HG03342 (cell line): Measurements from ENCODE around the gene ZNF180.
"Not testable (repeated sequence)": the region's sequence is repeated elsewhere in the genome, so short reads cannot be mapped to it uniquely, and the experiment has no call there.

Source experiments
- ATAC-seq: cut with Tn5 transposase; IDR thresholded peaks from one replicate; pipeline ENCODE4 v1.9.1; 2021; ENCODE audit warnings: mild to moderate bottlenecking, moderate library complexity; ENCODE audit not compliant: unreplicated experiment

Gene ZNF180

DNA sequence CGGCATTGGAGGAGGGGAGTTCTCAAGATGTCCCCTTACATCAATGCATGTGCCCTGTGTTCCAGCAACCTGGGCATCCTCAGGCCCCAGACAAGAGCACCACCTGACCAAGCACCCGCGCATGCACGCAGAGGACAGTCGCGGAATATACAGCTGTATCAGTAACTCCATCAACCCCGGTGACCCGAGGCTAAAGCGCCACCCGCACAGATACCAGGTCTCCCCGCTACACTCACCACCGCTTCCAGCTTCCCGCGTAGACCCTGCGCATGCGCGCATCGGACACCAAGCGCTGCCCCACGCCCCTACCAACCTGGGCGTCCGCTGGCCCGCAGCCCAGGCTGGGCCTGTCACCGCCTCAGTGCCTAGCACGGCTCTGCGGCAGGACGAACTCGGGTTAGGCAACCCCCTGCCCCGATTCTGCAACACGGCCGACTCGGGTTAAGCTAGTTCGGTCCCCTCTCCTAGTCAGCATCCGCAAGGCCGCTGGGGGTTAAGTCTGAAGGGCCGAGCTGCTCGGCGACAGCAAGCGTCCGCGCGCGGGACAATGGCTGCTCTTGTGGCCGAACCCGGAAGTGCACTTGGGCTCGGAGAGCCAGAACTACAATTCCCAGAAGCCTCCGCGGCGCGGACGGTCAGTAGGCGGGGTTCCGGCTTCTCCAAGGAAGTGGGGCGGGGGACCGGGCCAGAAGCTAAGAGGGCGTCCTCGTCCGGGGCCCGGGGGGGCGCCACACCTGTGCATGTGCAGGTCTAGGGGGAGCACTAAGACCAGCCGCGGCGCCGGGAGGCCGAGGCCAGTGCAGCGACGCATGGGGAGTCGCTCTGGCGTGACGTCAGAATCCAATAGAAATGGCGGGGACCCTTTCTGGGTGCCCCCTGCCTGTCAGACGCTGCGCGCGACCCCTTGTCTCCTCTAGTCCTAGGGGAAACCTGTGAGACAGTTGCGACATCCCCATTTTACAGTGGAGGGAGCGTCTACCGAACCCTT lies at the start of gene ZNF180:
Gene ZNF180, minus strand, starts transcription at position 561 of the 988 bp plus-strand sequence. CDS start 3,188 bp downstream, outside the sequence.
- ATAC-seq, result peak; percentile 88

DNA sequence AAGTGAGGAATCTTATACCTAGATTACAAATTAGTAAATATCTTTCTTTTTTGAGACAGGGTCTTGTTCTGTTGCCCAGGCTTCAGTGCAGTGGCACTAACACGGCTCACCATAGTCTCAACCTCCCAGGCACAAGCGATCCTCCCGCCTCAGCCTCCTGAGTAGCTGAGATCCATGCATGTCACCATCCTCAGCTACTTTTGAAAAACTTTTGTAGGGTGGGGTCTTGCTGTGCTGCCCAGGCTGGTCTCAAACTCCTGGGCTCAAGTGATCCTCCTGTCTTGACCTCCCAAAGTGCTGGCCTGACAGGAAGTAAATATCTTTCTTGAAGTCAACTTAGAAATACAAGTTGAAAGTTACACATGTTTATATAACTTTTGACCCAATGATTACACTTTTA lies 49.2 kb upstream of the ZNF180 start:
- ATAC-seq, result no peak

DNA sequence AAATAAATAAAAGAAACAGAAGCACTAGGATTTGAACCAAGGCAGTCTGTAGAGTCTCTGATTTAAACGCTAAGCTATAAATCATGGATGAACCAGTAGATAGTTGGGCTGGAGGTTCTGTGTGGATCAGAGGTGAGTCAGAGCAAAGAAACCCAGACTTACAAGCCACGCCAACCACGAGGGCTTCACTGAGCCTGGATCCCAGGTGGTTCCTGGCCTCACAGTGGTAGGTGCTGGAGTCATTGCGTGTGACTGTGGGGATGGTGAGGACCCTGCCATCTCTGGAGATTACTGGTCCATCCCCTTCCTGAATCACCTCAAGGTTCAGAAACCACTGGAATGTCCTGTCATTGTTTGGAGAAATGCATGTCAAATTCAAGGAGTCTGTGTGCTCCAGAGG lies 48.4 kb upstream of the ZNF180 start:
- no peak for ATAC-seq

DNA sequence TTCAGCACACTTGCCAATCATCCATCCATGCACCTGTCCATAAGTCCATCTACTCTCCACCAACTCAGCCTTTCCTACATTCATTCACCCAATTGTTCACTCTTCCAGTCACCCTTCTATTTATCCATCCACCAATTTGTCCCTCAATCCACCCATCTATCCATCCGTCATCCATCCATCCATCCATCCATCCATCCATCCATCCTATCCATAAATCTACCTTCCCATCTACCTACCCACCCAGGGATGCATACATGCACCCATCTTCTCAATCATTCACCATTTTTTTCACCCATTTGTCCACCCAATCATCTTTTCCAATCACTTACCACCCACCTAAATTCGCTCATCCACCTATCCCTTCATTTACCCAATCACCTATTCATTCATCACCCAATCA lies 43.7 kb upstream of the ZNF180 start:
- no peak for ATAC-seq

DNA sequence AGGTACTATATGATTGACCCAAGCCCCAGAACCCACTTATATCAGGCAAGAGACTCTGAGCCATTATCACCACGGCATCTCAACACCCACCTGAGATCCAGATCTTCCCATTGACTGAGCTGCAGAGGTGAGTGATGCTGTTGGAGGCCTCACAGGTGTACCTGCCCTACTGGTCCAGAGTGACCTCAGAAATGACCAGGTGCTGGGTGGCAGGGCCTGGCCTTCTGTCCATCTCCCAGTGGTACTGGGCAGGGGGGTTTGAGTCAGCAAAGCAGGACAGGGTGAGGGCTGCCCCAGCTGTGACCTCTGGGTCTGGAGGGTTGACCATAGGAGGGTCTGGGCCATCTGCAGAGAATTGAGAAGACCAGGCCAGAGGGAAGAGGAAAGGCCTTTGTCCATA lies 42.3 kb upstream of the ZNF180 start:
- ATAC-seq, result no peak

DNA sequence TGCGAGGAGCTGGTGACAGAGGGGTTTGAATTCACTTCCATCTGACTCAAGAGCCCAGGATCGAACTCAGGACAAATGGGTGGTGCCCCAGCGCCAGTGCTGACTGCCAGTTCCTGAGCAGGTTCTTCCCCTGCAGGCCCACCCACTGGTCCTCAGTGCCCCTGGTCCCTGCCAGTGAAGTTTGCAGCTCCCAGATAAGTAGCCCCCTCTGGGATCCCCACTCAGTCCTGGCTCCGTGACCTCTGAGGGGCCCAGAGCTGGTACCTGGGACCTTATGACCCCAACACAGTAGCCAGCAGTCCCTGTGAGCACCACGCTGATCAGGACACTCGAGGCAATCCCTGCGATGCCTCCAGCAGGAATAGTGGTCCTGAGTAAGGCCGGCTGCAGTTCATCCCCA lies 40.4 kb upstream of the ZNF180 start:
- no peak for ATAC-seq

DNA sequence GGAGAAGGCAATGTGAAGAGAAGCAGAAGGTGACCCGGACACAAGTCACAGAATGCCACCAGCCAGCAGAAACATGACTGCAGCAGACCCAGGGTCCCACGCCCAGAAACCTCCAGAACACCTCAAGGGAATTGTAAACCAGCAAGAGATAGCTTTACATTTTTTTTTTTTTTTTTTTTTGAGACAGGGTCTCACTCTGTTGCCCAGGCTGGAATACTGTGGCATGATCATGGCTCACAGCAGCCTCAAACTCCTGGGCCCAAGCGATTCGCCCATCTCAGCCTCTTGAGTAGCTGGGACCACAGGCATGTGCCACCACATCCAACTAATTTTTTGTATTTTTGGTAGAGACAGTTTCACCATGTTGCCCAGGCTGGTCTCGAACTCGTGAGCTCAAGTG lies 39.7 kb upstream of the ZNF180 start:
- ATAC-seq, result no peak

DNA sequence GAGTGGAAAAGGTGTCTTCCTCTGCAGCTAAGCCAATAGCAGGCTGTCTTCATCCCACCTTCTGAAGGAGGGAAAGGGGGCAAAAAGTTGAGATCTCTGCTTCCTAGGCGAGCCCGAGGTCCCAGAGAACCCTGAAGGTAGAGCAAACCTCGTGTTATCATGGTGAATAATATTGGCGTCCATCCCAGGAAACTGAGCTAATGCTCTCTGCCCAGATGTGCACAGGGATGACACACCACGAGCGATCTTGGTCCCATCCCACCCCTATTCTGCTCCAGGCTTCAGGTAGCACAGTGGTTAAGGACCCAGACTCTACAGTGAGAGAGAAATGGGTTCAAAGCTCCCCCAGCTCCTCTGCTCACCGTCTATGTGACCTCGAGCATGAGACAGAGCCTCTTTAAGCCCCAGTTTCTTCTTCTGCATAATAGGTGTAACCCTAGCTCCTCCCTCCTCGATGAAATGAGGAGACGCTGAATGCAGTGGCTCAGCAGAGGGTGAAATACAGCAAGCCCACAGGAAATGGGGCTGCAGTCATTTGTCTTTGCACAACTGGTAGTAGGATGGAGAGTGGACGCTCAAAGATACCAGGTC lies 39.0 kb upstream of the ZNF180 start:
- ATAC-seq, result no peak

DNA sequence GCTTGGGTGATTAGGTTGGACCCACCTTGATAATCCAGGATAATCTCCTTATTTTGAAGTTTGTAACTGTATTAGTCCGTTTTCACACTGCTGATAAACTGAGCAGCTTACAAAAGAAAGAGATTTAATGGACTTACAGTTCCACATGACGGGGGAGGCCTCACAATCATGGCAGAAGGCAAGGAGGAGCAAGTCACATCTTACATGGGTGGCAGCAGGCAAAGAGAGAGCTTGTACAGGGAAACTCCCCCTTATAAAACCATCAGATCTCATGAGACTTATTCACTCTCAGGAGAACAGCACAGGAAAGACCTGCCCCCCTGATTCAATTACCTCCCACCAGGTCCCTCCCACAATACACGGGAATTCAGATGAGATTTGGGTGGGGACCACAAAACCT lies 35.0 kb upstream of the ZNF180 start:
- not testable (repeated sequence) for ATAC-seq

DNA sequence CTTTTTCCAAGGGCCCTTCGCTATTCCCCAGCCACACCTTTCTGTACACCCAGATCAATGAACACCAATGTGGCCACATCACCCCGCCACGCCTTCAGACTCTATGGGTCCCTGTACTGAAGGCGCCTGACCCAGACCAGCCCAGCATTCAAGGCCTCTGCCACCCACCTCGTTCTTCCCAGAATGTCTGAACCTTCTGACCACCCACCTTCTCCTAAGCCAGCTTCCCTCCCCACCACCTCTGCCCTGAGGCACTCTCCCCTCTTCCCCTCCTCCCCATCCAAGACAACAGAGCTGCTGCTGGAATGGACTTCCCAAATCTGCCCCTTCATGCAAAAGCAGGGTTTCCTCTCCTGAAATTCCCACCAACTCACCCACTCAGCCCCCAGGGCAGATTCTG lies 32.5 kb upstream of the ZNF180 start:
- ATAC-seq, result no peak

DNA sequence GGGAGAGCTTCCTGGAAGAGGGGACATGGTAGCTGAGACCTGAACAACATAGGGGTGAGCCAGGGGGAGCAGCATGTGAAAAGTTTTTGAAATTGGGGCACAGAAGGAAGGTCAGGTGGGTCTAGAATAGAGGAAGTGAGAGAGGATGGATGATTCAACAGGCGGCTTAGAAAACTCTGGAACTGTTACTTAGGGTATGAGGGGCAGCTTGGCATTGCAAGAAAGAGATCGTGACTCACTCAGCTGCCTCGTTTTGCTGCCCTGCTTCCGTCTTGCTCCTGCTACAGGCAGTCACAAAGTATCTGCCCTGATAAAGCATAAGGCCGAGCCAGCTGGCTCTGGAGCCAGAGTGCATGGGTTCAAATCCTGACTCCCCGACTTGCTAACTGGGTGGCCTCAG lies 30.5 kb upstream of the ZNF180 start:
- ATAC-seq, result no peak

DNA sequence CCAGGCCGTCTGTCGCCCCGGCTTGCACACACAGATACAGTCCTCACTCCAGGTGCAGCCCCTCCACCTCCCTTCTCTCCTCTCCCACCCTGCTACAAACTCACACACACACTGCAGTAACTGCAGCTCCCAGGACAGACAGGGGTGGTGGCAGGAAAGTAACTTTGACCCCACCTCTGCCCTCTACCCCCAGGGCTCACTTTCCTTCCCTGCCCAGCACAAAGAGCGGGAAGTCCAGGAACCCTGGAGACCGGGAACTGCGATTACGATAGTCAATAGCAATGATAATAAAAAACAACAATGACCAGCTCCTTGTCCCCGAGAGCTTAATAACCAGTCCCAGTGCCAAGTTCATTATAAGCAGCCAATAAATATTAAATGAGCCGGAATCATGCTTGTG lies 29.2 kb upstream of the ZNF180 start, which contains the start of gene CEACAM20:
Gene CEACAM20, minus strand, starts transcription at position 140 of the 400 bp plus-strand sequence. CDS start 166 bp downstream, outside the sequence.
- ATAC-seq, result no peak

DNA sequence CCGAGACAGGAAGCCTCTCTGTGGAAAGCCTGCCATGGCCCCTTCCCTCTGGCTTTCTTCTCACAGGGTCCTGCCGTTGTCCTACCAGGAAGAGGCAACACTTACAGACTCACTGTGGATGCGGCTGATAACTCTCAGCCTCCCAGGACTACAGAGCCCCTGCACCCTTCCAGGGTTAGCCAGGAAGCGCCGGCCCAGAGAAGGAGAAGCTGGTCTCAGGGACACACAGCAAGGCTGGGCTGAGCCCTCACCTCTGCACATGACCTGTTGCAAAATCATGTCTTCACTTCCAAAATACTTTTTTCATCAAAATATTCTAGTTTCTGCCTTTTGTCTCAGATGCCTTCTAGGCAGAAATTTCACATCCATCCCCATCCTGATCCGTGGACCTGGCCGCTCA lies 27.2 kb upstream of the ZNF180 start:
- no peak for ATAC-seq

DNA sequence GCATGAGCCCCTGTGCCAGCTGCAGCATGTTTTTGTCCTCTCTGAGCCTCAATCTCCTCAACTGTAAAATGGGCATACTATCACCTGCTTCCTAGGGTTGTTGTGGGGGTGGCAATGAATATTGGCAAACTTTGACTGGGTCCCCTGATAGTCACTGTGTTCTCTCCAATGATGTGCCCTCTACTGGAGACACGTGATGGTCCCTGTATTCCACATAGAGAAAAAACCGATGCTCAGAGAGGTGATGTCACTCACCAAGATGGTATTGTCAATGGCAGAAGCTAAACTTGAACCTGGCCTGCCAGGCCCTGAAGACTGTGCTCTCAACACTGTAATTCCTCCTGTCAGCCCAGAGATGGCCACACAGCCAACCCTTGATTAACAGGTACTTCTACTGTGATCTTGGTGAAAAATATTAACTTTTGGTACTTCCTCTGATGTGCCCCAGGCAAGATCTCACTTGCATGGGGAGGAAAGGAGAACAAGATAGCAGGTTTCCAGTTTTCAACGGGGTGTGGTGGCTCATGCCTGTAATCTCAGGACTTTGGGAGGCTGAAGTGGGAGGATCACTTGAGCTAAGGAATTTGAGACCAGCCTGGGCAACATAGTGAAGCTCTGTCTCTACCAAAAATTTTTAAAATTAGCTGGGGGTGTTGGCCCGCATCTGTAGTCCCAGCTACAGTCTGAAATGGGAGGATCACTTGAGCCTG lies 25.6 kb upstream of the ZNF180 start:
- ATAC-seq, result no peak

DNA sequence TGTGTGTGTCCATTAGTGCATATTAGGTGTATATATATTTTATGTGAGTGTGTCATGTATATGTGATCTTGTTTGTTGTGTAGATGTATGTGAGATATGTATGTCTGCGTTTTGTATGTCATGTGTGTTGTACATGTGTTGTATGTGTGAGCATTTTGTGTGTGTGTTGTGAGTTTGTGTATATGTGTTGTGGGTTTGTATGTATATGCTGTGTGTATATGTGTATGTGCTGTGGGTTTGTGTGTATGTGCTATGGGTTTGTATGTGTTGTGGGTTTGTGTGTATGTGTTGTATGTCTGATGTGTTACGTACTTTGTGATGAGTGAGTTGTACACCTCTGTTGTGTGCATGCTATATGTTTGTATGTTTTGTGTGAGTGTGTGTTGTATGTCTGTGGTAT lies 21.0 kb upstream of the ZNF180 start:
- ATAC-seq, result no peak

DNA sequence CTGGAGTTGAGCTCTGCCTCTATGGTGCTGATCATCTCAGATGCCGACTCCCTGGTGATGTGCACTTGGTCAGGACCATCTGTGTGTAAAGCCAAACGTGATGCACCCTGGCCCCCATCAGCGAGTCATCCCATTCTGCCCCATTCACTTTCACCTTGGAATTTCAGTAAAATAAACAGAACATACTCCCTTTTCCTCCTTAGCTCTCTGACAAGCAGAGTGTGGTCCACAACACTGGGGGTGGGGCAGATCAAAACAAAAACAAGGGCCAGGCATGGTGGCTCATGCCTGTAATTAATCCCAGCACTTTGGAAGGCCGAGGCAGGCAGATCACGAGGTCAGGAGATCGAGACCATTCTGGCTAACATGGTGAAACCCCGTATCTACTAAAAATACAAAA lies 16.8 kb upstream of the ZNF180 start:
- no peak for ATAC-seq

DNA sequence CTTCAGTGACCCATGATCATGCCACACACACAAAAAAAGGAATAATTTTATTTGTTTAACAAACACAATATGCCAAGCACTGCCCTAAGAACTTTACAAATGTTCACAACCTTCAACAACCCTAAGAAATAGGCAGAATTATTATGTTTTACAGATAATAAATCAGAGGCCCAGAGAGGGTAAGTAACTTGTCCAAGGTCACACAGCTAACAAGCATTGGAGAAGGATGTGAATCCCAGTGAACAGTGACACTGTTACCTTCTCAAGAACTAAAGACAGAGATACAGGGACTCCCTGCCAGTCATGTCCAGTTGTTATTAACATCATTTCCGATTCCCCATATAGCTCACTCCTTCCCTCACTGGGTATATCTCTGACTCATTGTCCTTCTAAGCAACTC lies 15.6 kb upstream of the ZNF180 start:
- no peak for ATAC-seq

DNA sequence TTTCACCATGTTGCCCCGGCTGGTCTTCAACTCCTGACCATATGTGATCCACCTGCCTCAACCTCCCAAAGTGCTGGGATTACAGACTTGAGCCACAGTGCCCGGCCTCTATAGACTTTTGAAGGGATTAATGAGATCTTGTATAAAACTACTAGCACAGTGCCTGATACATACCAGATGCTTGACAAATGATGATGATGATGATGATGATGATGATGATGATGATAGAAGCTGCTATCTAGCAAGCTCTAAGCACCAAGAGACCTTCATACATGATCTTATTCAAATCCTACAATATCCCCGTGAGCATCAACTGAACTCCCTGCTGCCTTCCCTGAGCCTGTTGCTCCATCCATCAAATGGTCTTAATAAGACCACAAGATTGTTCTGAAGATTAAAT lies 14.7 kb upstream of the ZNF180 start:
- no peak for ATAC-seq

DNA sequence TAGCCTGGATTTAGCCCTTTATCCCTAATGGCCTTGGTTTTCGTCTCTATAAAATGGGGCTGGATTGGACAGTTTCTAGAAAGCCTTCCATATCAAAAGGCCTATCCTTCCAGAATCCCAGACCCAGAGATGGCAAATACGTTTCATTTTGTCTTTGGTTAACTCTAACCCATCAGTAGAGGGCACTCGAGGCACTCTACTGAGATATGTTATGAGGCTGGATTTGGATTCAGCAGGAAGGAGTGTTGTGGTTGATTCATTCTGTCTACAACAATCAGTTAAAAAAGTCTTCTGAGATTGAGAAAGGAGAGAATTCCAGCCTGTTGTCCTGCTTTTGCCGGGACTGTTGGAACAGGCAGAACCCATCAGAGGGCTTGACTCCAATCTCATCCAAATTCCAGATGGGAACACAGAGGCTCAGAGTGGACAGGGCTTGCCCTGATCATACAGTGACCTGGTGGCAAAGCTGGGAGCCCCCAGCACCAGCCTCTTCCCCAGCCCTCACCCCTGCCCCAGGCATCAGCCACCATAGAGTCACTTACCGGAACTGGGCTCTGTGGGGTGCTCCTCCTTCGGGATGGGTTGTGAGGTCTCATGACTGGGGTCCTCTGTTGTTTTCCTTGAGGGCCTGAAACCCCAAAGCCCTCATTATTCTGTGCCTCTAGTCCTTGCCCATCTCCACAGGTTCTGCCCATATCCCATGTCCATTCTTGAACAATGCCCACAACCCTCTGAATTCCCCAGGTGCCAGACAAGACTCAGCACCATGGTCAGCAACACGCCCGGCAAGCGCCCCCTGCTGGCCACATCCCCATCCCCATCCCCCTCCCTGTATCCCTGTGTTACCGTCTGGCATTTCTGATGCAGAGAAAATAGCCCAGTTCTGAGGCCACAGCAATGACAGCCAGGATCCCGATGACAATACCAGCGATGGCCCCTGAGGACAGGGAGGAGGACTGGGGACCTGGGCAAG lies 12.3 kb upstream of the ZNF180 start:
- ATAC-seq, result no peak

DNA sequence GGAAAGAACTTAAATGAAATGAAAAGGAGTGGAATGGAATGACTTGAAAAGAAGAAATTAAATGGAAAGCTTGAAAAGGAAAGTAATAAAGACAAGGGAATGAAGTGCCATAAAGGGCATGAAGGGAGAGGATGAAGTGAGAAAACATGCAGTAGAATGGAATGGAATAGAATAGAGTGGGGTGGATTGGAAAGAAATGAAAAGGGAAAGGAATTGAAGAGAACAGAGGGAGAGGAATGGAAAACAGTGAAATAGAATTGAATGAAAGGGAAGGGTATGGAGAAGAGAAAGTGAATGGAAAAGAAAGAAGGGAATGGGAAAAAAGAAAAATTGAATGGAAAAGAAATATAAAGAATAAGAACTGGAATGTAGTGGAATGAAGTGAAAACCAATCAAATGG lies 9.2 kb upstream of the ZNF180 start:
- no peak for ATAC-seq
